ENCODE results near the gene RIMKLA. TPM values are rescaled to one million over a fixed set of nuclear protein-coding genes. Genes with fewer than 3 reads are reported as not detected.

The RIMKLA gene
- total and polyA plus RNA-seq, 2 of the 13 experiments (the other 11 are each of a cell fraction or from before 2014, with no cell fraction given): 2.5 to 3.8 TPM

DNA sequence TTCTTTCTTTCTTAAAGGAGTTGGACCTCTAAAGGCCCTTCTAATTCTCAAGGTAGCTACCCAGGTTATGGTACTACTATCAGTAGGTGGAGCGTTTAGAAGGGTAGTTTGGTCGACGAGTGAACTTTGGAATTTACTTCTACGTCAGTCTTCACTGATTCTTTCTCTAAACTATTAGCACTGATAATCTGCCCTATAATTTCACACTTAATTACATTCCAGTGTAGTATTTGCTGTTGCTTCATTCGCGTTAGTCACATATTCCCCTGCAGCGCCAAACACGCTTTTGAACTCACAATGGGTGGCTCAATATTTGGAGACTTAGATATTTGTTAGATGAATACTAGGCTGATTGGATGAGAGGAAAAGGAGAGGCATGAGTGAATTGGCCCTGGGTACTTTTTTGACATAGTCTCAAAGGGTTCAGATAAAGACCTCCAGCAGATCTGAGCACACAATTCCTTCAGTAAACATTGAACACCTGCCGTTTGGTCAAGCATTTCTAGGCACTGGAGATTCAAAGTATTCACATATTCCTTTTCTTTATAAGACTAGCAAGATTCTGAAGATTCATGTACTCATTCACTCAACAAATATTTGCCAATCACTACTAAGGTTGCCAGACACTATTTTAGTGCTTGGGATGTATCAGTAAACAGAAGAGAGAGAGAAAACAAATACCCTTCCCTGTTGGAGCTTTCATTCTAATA lies 44.6 kb upstream of the RIMKLA start (continued):
- TF ChIP-seq, protein P1, sequence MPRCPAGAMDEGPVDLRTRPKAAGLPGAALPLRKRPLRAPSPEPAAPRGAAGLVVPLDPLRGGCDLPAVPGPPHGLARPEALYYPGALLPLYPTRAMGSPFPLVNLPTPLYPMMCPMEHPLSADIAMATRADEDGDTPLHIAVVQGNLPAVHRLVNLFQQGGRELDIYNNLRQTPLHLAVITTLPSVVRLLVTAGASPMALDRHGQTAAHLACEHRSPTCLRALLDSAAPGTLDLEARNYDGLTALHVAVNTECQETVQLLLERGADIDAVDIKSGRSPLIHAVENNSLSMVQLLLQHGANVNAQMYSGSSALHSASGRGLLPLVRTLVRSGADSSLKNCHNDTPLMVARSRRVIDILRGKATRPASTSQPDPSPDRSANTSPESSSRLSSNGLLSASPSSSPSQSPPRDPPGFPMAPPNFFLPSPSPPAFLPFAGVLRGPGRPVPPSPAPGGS (CRISPR knock-in tag; IDR thresholded peaks at IDR 0.05): no peak
- TF ChIP-seq, protein P2, sequence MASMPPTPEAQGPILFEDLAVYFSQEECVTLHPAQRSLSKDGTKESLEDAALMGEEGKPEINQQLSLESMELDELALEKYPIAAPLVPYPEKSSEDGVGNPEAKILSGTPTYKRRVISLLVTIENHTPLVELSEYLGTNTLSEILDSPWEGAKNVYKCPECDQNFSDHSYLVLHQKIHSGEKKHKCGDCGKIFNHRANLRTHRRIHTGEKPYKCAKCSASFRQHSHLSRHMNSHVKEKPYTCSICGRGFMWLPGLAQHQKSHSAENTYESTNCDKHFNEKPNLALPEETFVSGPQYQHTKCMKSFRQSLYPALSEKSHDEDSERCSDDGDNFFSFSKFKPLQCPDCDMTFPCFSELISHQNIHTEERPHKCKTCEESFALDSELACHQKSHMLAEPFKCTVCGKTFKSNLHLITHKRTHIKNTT (CRISPR knock-in tag; IDR thresholded peaks at IDR 0.05): no peak
- TF ChIP-seq, protein P3, sequence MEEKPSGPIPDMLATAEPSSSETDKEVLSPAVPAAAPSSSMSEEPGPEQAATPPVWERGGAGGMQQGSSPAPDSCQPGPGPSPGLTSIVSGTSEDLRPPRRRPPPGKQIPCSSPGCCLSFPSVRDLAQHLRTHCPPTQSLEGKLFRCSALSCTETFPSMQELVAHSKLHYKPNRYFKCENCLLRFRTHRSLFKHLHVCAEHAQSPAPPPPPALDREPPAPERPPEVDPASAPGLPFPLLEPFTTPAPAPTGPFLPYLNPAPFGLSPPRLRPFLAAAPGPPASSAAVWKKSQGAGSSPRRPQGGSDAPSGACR (CRISPR knock-in tag; IDR thresholded peaks at IDR 0.05): no peak
- TF ChIP-seq, protein P4, sequence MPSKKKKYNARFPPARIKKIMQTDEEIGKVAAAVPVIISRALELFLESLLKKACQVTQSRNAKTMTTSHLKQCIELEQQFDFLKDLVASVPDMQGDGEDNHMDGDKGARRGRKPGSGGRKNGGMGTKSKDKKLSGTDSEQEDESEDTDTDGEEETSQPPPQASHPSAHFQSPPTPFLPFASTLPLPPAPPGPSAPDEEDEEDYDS (CRISPR knock-in tag; IDR thresholded peaks at IDR 0.05): peak; percentile 59
- no peak for TF ChIP-seq ZNF484 (CRISPR knock-in tag; IDR thresholded peaks at IDR 0.05; ENCODE audit: borderline replicate concordance, low read depth)
- TF ChIP-seq ZNF138 (CRISPR knock-in tag; IDR thresholded peaks at IDR 0.05; ENCODE audit: low read depth): no peak
- no peak for TF ChIP-seq ZFP41 (CRISPR knock-in tag; IDR thresholded peaks at IDR 0.05; ENCODE audit: borderline replicate concordance)
- no peak for TF ChIP-seq ZNF629 (CRISPR knock-in tag; conservative IDR thresholded peaks at IDR 0.05)
- TF ChIP-seq ZNF546 (CRISPR knock-in tag; conservative IDR thresholded peaks at IDR 0.05): no peak
- no peak; a peak in 2 of 4 replicates for TF ChIP-seq POLR2A (IDR thresholded peaks at IDR 0.05; ENCODE audit: insufficient read depth in 1 of 2, low read depth in 2 of 2, low read length in 2 of 2)
- TF ChIP-seq HMG20B (CRISPR knock-in tag; conservative IDR thresholded peaks at IDR 0.05): 0 out of 2 replicates have a peak, but pooled peaks have one; percentile 29
- TF ChIP-seq BRCA1 (CRISPR knock-in tag; IDR thresholded peaks at IDR 0.05): no peak
- no peak for TF ChIP-seq ZNF441 (CRISPR knock-in tag; IDR thresholded peaks at IDR 0.05; ENCODE audit: borderline replicate concordance)
- TF ChIP-seq ISL2 (CRISPR knock-in tag; IDR thresholded peaks at IDR 0.05): no peak
- no peak for TF ChIP-seq CBX2 (IDR thresholded peaks at IDR 0.05; ENCODE audit: low read depth, low read length)
- TF ChIP-seq CBX2 (CRISPR knock-in tag; IDR thresholded peaks at IDR 0.05; ENCODE audit: low read depth): no peak
- no peak for TF ChIP-seq IKZF4 (CRISPR knock-in tag; IDR thresholded peaks at IDR 0.05; ENCODE audit: borderline replicate concordance, low read depth, not compliant biosample characterization)
- TF ChIP-seq, protein P5, sequence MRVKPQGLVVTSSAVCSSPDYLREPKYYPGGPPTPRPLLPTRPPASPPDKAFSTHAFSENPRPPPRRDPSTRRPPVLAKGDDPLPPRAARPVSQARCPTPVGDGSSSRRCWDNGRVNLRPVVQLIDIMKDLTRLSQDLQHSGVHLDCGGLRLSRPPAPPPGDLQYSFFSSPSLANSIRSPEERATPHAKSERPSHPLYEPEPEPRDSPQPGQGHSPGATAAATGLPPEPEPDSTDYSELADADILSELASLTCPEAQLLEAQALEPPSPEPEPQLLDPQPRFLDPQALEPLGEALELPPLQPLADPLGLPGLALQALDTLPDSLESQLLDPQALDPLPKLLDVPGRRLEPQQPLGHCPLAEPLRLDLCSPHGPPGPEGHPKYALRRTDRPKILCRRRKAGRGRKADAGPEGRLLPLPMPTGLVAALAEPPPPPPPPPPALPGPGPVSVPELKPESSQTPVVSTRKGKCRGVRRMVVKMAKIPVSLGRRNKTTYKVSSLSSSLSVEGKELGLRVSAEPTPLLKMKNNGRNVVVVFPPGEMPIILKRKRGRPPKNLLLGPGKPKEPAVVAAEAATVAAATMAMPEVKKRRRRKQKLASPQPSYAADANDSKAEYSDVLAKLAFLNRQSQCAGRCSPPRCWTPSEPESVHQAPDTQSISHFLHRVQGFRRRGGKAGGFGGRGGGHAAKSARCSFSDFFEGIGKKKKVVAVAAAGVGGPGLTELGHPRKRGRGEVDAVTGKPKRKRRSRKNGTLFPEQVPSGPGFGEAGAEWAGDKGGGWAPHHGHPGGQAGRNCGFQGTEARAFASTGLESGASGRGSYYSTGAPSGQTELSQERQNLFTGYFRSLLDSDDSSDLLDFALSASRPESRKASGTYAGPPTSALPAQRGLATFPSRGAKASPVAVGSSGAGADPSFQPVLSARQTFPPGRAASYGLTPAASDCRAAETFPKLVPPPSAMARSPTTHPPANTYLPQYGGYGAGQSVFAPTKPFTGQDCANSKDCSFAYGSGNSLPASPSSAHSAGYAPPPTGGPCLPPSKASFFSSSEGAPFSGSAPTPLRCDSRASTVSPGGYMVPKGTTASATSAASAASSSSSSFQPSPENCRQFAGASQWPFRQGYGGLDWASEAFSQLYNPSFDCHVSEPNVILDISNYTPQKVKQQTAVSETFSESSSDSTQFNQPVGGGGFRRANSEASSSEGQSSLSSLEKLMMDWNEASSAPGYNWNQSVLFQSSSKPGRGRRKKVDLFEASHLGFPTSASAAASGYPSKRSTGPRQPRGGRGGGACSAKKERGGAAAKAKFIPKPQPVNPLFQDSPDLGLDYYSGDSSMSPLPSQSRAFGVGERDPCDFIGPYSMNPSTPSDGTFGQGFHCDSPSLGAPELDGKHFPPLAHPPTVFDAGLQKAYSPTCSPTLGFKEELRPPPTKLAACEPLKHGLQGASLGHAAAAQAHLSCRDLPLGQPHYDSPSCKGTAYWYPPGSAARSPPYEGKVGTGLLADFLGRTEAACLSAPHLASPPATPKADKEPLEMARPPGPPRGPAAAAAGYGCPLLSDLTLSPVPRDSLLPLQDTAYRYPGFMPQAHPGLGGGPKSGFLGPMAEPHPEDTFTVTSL (CRISPR knock-in tag; IDR thresholded peaks at IDR 0.05; ENCODE audit: borderline replicate concordance): no peak
- TF ChIP-seq ZNF180 (CRISPR knock-in tag; IDR thresholded peaks at IDR 0.05; ENCODE audit: borderline replicate concordance, low read depth): no peak
- no peak for TF ChIP-seq ASH2L (IDR thresholded peaks at IDR 0.05; ENCODE audit: insufficient read length, low read depth, low read length)
- TF ChIP-seq ZNF20 (CRISPR knock-in tag; IDR thresholded peaks at IDR 0.05): no peak

Measured in HepG2 (cell line).